A549 (cell line): Measurements from ENCODE around the gene ANKRD55. TPM values are rescaled to one million over a fixed set of nuclear protein-coding genes. Genes with fewer than 3 reads are reported as not detected.

Experiments
- ATAC-seq, 2 experiments: fragments of 200-7000 bp in 1 of 2; fragments of >200 bp in 1 of 2; cut with Nextera tagmentation in 1 of 2; cut with Tn5 transposase in 1 of 2; 3 replicates each; pipeline versions ENCODE4 v1.8.0 to v1.9.1; 2018 to 2020; ENCODE audit warnings: mild to moderate bottlenecking in 1 of 2, moderate library complexity in 1 of 2
- CTCF ChIA-PET: fragments of 300-600 bp; sonication (Branson Sonifier 250); formaldehyde crosslinking; extraction: SDS; loops from one replicate; lab custom pipeline; 2021; ENCODE audit warnings: antibody characterized with exemption, inconsistent platforms; lab: Yijun Ruan, JAX
- POLR2A ChIA-PET: fragments of 350-600 bp; formaldehyde crosslinking; extraction: SDS; loops from one replicate; lab custom pipeline; 2021; ENCODE audit warnings: antibody characterized with exemption, inconsistent platforms; lab: Yijun Ruan, JAX
- DNase-seq, 2 experiments: peaks; one replicate each; pipeline versions ENCODE4 v3.0.0 to v3.0.0-alpha.2; 2011 to 2016; ENCODE audit warnings: low read depth in 1 of 2, low spot score in 1 of 2
- FAIRE-seq: peaks from 2 replicates; lab custom pipeline; 2011; peaks lifted over from hg19 to GRCh38; lab: Jason Lieb, UNC
- H3K27ac ChIP-seq, 2 experiments: fragments of >200 bp; sonication (Bioruptor Twin); formaldehyde crosslinking; 3 replicates each; pipeline ENCODE4 v1.5.1; 2016 to 2017
- H3K4me1 ChIP-seq: fragments of >200 bp; sonication (Bioruptor Twin); formaldehyde crosslinking; 3 replicates; pipeline ENCODE4 v1.6.1; 2016
- H3K4me2 ChIP-seq: fragments of >200 bp; sonication (Bioruptor Twin); formaldehyde crosslinking; 3 replicates; pipeline ENCODE4 v1.6.1; 2016
- H3K4me3 ChIP-seq: fragments of >200 bp; sonication (Bioruptor Twin); formaldehyde crosslinking; 3 replicates; pipeline ENCODE4 v1.5.1; 2016
- H3K9me3 ChIP-seq: fragments of >200 bp; sonication (Bioruptor Twin); formaldehyde crosslinking; 3 replicates; pipeline ENCODE4 v1.6.1; 2016
- CBX2 ChIP-seq: fragments of 200-600 bp; sonication (generic); IDR thresholded peaks from 2 replicates; pipeline ENCODE4 v1.6.1; 2016; ENCODE audit warnings: low read depth, mild to moderate bottlenecking, borderline replicate concordance
- EHF ChIP-seq: fragments of 250-450 bp; sonication (Bioruptor Pico); IDR thresholded peaks from 2 replicates; pipeline ENCODE4 v1.5.0; 2020; ENCODE audit warnings: mild to moderate bottlenecking
- EP300 ChIP-seq, 2 experiments: fragments of >200 bp; sonication (Bioruptor Twin); formaldehyde crosslinking; IDR thresholded peaks; 2 replicates in 1 of 2; 3 replicates in 1 of 2; pipeline ENCODE4 v1.6.1; 2016 to 2017
- FOSB ChIP-seq: fragments of 250-450 bp; sonication (Bioruptor Pico); IDR thresholded peaks from 2 replicates; pipeline ENCODE4 v1.5.0; 2020; ENCODE audit warnings: mild to moderate bottlenecking, moderate library complexity
- FOXS1 ChIP-seq: fragments of 250-450 bp; sonication (Bioruptor Pico); IDR thresholded peaks from 2 replicates; pipeline ENCODE4 v1.5.0; 2020; ENCODE audit warnings: mild to moderate bottlenecking, moderate library complexity
- GATA3 ChIP-seq: IDR thresholded peaks from 2 replicates; pipeline ENCODE4 v1.6.1; 2012; ENCODE audit warnings: borderline replicate concordance
- KDM5A ChIP-seq: fragments of 200-600 bp; sonication (generic); IDR thresholded peaks from 2 replicates; pipeline ENCODE4 v1.6.1; 2016; ENCODE audit warnings: antibody characterized with exemption, mild to moderate bottlenecking
- PHF8 ChIP-seq: fragments of 200-600 bp; sonication (generic); IDR thresholded peaks from 2 replicates; pipeline ENCODE4 v1.6.1; 2016; ENCODE audit warnings: low read depth, mild to moderate bottlenecking, antibody characterized with exemption, moderate library complexity, borderline replicate concordance
- RAD21 ChIP-seq, 2 experiments: fragments of >200 bp in 1 of 2; sonication (Bioruptor Twin) in 1 of 2; formaldehyde crosslinking in 1 of 2; IDR thresholded peaks in 1 of 2; conservative IDR thresholded peaks in 1 of 2; 2 replicates in 1 of 2; 3 replicates in 1 of 2; pipeline ENCODE4 v1.6.1; 2012 to 2018; ENCODE audit warnings: inconsistent platforms in 1 of 2
- RARB ChIP-seq: fragments of 250-450 bp; sonication (Bioruptor Pico); IDR thresholded peaks from 2 replicates; pipeline ENCODE4 v1.8.0; 2021; ENCODE audit warnings: mild to moderate bottlenecking, moderate library complexity
- RCOR1 ChIP-seq: fragments of 150-350 bp; IDR thresholded peaks from 2 replicates; pipeline ENCODE4 v1.6.1; 2014; ENCODE audit warnings: antibody characterized with exemption, low read length, low read depth
- RNF2 ChIP-seq: fragments of 200-600 bp; sonication (generic); IDR thresholded peaks from 2 replicates; pipeline ENCODE4 v1.6.1; 2016; ENCODE audit warnings: low read depth, mild to moderate bottlenecking, antibody characterized with exemption, moderate library complexity, borderline replicate concordance
- TFCP2L1 ChIP-seq: fragments of 250-450 bp; sonication (Bioruptor Pico); IDR thresholded peaks from 2 replicates; pipeline ENCODE4 v1.5.0; 2021; ENCODE audit warnings: mild to moderate bottlenecking
- ZC3H11A ChIP-seq: fragments of 450-650 bp; IDR thresholded peaks from 2 replicates; pipeline ENCODE4 v1.6.1; 2014; ENCODE audit warnings: antibody characterized with exemption, mild to moderate bottlenecking
- ZSCAN20 ChIP-seq: fragments of 250-450 bp; sonication (Bioruptor Pico); IDR thresholded peaks from 2 replicates; pipeline ENCODE4 v1.8.0; 2022; ENCODE audit warnings: mild to moderate bottlenecking, moderate library complexity
- WGBS: methylation state at CpG from one replicate; pipeline ENCODE4 v1.1.6; 2017; ENCODE audit errors: missing lambda C conversion rate; 5-methylcytosine and 5-hydroxymethylcytosine counted together
- polyA plus RNA-seq, 4 experiments: library from polyadenylated mRNA; depleted of rRNA in 3 of 4; stranded (reverse); fragments of >200 nt; fragmentation: RNase III in 1 of 4; extraction: RNeasy Plus Mini Kit Qiagen cat#74134 plus additional on column Dnase treatment in 1 of 4; gene quantifications; 2 replicates in 3 of 4; 3 replicates in 1 of 4; pipeline ENCODE4 v1.2.3, GENCODE V29; 2011 to 2017
- TF ChIP-seq, protein P1 (sequence below): fragments of >200 bp; sonication (Bioruptor Twin); formaldehyde crosslinking; IDR thresholded peaks from 3 replicates; pipeline ENCODE4 v1.6.1; 2016
- TF ChIP-seq, protein P2 (sequence below): fragments of 450-650 bp; IDR thresholded peaks from 2 replicates; pipeline ENCODE4 v1.6.1; 2014; ENCODE audit warnings: antibody characterized with exemption
- TF ChIP-seq, protein P3 (sequence below): fragments of 250-450 bp; sonication (Bioruptor Pico); IDR thresholded peaks from 2 replicates; pipeline ENCODE4 v1.5.0; 2021; ENCODE audit warnings: mild to moderate bottlenecking, moderate library complexity, borderline replicate concordance
- TF ChIP-seq, protein P4 (sequence below): fragments of >200 bp; sonication (Bioruptor Twin); formaldehyde crosslinking; IDR thresholded peaks from 3 replicates; pipeline ENCODE4 v1.5.1; 2016
- TF ChIP-seq, protein P5 (sequence below): fragments of 150-350 bp; IDR thresholded peaks from 2 replicates; pipeline ENCODE4 v1.6.1; 2014; ENCODE audit warnings: low read depth, mild to moderate bottlenecking, low read length
- TF ChIP-seq, protein P6 (sequence below): IDR thresholded peaks from 2 replicates; pipeline ENCODE4 v1.6.1; 2012; ENCODE audit warnings: low read depth, borderline replicate concordance

The ANKRD55 gene
- polyA plus RNA-seq, 2 of the 4 experiments (the other 2 are of a cell fraction), result 0.10 to 0.30 TPM

DNA sequence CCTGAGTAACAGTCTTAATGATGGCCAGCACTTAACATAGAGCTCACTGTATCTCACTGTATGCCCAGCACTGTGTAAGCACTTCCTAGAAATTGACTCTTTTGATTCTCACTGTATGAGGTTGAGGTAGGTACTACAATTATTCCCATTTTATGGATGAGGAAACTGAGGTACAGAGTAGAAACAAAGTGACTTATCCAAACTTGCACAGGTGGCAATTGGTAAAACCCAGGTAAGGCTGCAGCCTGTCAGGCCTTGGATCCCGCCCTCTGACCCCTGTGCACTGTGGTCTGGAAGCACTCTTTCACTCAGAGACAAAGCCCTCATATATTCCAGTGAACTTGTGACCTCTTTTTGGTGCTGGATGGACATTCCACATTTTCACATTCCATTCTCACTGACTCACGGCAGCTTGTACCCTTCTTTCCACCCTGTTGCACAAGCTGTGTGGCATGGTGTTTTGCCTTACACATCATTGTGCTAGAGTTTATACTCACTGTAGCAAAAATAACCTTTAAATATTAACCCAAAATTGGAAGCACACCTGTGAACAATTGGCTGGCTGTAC lies 21.7 kb downstream of the ANKRD55 start (continued):
- no peak for TF ChIP-seq ZSCAN20 (CRISPR knock-in tag)

DNA sequence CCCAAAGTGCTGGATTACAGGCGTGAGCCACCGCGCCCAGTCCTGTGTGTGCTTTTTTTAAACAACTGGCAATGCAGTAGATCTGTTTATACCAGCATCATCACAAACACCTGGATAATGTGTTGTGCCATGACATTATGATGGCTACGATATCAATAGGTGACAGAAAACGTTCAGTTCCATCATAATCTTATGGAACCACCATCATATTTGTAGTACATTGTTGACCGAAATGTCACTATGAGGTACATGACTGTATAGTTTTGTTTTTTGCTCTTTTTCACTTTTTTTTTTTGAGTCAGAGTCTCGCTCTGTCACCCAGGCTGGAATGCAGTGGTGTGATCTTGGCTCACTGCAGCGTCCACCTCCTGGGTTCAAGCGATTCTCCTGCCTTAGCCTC lies 24.4 kb downstream of the ANKRD55 start:
- CTCF ChIA-PET, result interaction anchor here (1.0 to 4.9 kb wide), 2 partner anchors 8 to 269 kb away, joined by 3 to 22 read pairs; no protein-coding TSS in a partner anchor
- TF ChIP-seq, protein P1, sequence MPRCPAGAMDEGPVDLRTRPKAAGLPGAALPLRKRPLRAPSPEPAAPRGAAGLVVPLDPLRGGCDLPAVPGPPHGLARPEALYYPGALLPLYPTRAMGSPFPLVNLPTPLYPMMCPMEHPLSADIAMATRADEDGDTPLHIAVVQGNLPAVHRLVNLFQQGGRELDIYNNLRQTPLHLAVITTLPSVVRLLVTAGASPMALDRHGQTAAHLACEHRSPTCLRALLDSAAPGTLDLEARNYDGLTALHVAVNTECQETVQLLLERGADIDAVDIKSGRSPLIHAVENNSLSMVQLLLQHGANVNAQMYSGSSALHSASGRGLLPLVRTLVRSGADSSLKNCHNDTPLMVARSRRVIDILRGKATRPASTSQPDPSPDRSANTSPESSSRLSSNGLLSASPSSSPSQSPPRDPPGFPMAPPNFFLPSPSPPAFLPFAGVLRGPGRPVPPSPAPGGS, result no peak
- TF ChIP-seq, protein P2, sequence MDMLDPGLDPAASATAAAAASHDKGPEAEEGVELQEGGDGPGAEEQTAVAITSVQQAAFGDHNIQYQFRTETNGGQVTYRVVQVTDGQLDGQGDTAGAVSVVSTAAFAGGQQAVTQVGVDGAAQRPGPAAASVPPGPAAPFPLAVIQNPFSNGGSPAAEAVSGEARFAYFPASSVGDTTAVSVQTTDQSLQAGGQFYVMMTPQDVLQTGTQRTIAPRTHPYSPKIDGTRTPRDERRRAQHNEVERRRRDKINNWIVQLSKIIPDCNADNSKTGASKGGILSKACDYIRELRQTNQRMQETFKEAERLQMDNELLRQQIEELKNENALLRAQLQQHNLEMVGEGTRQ, result no peak
- no peak for TF ChIP-seq FOXS1 (CRISPR knock-in tag)
- no peak for TF ChIP-seq FOSB (CRISPR knock-in tag)
- TF ChIP-seq EHF (CRISPR knock-in tag), result no peak
- TF ChIP-seq, protein P3, sequence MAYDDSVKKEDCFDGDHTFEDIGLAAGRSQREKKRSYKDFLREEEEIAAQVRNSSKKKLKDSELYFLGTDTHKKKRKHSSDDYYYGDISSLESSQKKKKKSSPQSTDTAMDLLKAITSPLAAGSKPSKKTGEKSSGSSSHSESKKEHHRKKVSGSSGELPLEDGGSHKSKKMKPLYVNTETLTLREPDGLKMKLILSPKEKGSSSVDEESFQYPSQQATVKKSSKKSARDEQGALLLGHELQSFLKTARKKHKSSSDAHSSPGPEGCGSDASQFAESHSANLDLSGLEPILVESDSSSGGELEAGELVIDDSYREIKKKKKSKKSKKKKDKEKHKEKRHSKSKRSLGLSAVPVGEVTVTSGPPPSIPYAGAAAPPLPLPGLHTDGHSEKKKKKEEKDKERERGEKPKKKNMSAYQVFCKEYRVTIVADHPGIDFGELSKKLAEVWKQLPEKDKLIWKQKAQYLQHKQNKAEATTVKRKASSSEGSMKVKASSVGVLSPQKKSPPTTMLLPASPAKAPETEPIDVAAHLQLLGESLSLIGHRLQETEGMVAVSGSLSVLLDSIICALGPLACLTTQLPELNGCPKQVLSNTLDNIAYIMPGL (CRISPR knock-in tag), result no peak
- TF ChIP-seq PHF8, result no peak
- TF ChIP-seq, protein P4, sequence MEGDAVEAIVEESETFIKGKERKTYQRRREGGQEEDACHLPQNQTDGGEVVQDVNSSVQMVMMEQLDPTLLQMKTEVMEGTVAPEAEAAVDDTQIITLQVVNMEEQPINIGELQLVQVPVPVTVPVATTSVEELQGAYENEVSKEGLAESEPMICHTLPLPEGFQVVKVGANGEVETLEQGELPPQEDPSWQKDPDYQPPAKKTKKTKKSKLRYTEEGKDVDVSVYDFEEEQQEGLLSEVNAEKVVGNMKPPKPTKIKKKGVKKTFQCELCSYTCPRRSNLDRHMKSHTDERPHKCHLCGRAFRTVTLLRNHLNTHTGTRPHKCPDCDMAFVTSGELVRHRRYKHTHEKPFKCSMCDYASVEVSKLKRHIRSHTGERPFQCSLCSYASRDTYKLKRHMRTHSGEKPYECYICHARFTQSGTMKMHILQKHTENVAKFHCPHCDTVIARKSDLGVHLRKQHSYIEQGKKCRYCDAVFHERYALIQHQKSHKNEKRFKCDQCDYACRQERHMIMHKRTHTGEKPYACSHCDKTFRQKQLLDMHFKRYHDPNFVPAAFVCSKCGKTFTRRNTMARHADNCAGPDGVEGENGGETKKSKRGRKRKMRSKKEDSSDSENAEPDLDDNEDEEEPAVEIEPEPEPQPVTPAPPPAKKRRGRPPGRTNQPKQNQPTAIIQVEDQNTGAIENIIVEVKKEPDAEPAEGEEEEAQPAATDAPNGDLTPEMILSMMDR, result no peak
- TF ChIP-seq RAD21 (conservative IDR thresholded peaks at IDR 0.05 in 1 of 2, IDR thresholded peaks at IDR 0.05 in 1 of 2), result no peak
- TF ChIP-seq KDM5A, result no peak
- no peak for TF ChIP-seq RCOR1
- TF ChIP-seq ZC3H11A, result no peak
- no peak for TF ChIP-seq TFCP2L1 (CRISPR knock-in tag)
- no peak for TF ChIP-seq CBX2
- no peak for TF ChIP-seq GATA3
- TF ChIP-seq, protein P5, sequence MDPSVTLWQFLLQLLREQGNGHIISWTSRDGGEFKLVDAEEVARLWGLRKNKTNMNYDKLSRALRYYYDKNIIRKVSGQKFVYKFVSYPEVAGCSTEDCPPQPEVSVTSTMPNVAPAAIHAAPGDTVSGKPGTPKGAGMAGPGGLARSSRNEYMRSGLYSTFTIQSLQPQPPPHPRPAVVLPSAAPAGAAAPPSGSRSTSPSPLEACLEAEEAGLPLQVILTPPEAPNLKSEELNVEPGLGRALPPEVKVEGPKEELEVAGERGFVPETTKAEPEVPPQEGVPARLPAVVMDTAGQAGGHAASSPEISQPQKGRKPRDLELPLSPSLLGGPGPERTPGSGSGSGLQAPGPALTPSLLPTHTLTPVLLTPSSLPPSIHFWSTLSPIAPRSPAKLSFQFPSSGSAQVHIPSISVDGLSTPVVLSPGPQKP, result no peak
- no peak for TF ChIP-seq EP300 (IDR thresholded peaks at IDR 0.05)
- TF ChIP-seq, protein P6, sequence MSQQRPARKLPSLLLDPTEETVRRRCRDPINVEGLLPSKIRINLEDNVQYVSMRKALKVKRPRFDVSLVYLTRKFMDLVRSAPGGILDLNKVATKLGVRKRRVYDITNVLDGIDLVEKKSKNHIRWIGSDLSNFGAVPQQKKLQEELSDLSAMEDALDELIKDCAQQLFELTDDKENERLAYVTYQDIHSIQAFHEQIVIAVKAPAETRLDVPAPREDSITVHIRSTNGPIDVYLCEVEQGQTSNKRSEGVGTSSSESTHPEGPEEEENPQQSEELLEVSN, result no peak
- no peak for TF ChIP-seq RARB (CRISPR knock-in tag)
- TF ChIP-seq RNF2, result no peak
- peaks cover 22% of the 10 kb centered on the region for H3K4me1 ChIP-seq
- POLR2A ChIA-PET, result no interaction called here
- 88% methylated on average over 9 of the region's 9 CpGs for WGBS
- FAIRE-seq, result no peak
- no peak for DNase-seq
- ATAC-seq, result no peak
- no peak overlapping the region for H3K4me3 ChIP-seq
- no peak overlapping the region for H3K4me2 ChIP-seq
- 0 out of 3 replicates have a peak, but pooled peaks cover 3% of the 10 kb centered on the region for H3K9me3 ChIP-seq
- H3K27ac ChIP-seq, result peak overlapping the region; percentile 5 to 73; a peak in 4 of 6 replicates
